ENCODE results near the gene SEMA4F. TPM values are rescaled to one million over a fixed set of nuclear protein-coding genes. Genes with fewer than 3 reads are reported as not detected.

Gene SEMA4F
- total RNA-seq, 4 donors from 2014 or later: 4.3 to 7.2 (median 6.1) TPM

- no peaks in the 10 kb centered on the region for H3K36me3 ChIP-seq
- no peak for DNase-seq
- TF ChIP-seq CTCF (IDR thresholded peaks at IDR 0.05) (no peak), POLR2A (IDR thresholded peaks at IDR 0.05) (no peak)
- no peaks in the 10 kb centered on the region for H3K4me1 ChIP-seq
- WGBS, 2 donors: 53 to 63% methylated on average over 6 of the region's 6 CpGs
- no peak overlapping the region for H3K27ac ChIP-seq
- no peaks in the 10 kb centered on the region for H3K27me3 ChIP-seq
- intact Hi-C loops (cut with DNase I): loop anchor here (2.0 kb wide), 1 partner anchor 161 kb away; no protein-coding TSS in a partner anchor
- H3K9me3 ChIP-seq: no peaks in the 10 kb centered on the region
- no peak overlapping the region for H3K4me3 ChIP-seq (replicated peaks in 1 of 3)
Measured at GRCh38 chr2:74715880-74716279, 61.8 kb downstream of the SEMA4F start.

DNA sequence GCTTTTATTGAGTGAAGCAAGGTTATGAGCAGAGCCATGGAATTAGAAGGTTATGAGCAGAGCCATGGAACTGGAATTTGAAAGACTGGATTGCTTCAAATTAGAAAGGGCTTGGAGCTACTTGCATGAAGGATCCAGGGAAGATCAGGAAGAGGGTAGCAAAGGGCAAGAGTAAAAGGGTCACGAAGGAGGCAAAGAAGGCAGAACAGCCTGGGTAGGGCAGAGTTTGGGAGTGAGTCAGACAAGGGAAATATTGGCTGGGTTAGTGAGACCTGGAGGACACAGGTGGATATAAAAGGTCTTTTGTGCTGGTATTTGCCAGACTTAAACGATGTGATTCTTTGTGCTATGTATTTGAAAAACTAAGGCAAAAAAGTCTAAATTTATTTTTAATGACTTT lies 65.0 kb downstream of the SEMA4F start:
- H3K4me1 ChIP-seq: no peaks in the 10 kb centered on the region
- no peak overlapping the region for H3K27ac ChIP-seq
- intact Hi-C loops (cut with DNase I): no loop called here
- TF ChIP-seq CTCF (IDR thresholded peaks at IDR 0.05) (no peak), POLR2A (IDR thresholded peaks at IDR 0.05) (no peak)
- H3K27me3 ChIP-seq: no peaks in the 10 kb centered on the region
- H3K4me3 ChIP-seq (replicated peaks in 1 of 3): no peak overlapping the region
- H3K36me3 ChIP-seq: no peaks in the 10 kb centered on the region
- no peak for DNase-seq
- no peaks in the 10 kb centered on the region for H3K9me3 ChIP-seq
- WGBS, 2 donors: 77 to 81% methylated on average over 2 of the region's 2 CpGs

- Histone ChIP-seq H3K4me3 (replicated peaks in 1 of 3) (no peak overlapping the region), H3K27me3 (no peaks in the 10 kb centered on the region), H3K9me3 (no peaks in the 10 kb centered on the region), H3K4me1 (no peaks in the 10 kb centered on the region), H3K27ac (no peak overlapping the region), H3K36me3 (no peaks in the 10 kb centered on the region)
- intact Hi-C loops (cut with DNase I): no loop called here
- DNase-seq: no peak
- TF ChIP-seq POLR2A (IDR thresholded peaks at IDR 0.05): no peak
- no peak for TF ChIP-seq CTCF (IDR thresholded peaks at IDR 0.05)
Measured at GRCh38 chr2:74721316-74721715, 67.3 kb downstream of the SEMA4F start.

GRCh38 chr2:74724496-74724895 lies 70.4 kb downstream of the SEMA4F start:
- 66 to 74% methylated on average over 4 of the region's 4 CpGs for WGBS, 2 donors
- no peak overlapping the region for H3K4me3 ChIP-seq (replicated peaks in 1 of 3)
- H3K27me3 ChIP-seq: no peaks in the 10 kb centered on the region
- no peak for DNase-seq
- H3K36me3 ChIP-seq: no peaks in the 10 kb centered on the region
- H3K4me1 ChIP-seq: no peaks in the 10 kb centered on the region
- TF ChIP-seq CTCF (IDR thresholded peaks at IDR 0.05) (no peak), POLR2A (IDR thresholded peaks at IDR 0.05) (no peak)
- no peaks in the 10 kb centered on the region for H3K9me3 ChIP-seq
- no peak overlapping the region for H3K27ac ChIP-seq
- intact Hi-C loops (cut with DNase I): no loop called here

DNA sequence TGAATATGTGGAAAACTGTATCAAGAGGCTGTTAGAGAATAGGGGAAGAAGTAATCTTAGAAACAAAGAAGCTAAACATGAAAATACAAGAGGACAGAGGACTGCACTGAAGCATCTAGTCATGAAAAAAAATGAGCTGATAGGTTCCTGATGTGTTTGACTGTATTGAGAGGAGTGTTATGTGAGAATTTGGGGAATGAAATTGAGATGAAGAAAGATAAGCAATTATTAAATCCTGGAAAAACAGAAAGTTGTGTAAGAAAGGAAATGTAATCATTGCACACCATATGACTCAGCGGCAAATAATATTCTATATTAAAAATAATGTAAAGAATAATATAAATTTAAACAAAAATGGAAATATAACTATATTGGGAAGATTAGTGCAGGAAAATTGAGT lies 71.2 kb downstream of the SEMA4F start:
- H3K4me1 ChIP-seq: no peaks in the 10 kb centered on the region
- H3K36me3 ChIP-seq: no peaks in the 10 kb centered on the region
- no peaks in the 10 kb centered on the region for H3K27me3 ChIP-seq
- TF ChIP-seq CTCF (IDR thresholded peaks at IDR 0.05): no peak
- no peak for TF ChIP-seq POLR2A (IDR thresholded peaks at IDR 0.05)
- no peak overlapping the region for H3K27ac ChIP-seq
- H3K4me3 ChIP-seq (replicated peaks in 1 of 3): no peak overlapping the region
- DNase-seq: no peak
- H3K9me3 ChIP-seq: no peaks in the 10 kb centered on the region
- intact Hi-C loops (cut with DNase I): no loop called here
- 97 to 98% methylated on average over 1 of the region's 1 CpG for WGBS, 2 donors
